GM12873 (cell line): ENCODE measurements around the gene MAP2K7.

Experiments
- CTCF ChIP-seq: IDR thresholded peaks from 2 replicates; pipeline ENCODE4 v1.5.1; 2012; ENCODE audit warnings: low read depth, mild to moderate bottlenecking, moderate library complexity, low read length, control low read depth; ENCODE audit not compliant: insufficient read depth; ENCODE audit errors: missing control alignments

MAP2K7 gene

GRCh38 chr19:7910321-7911161 is 6.9 kb downstream of the MAP2K7 start:
- no peak for TF ChIP-seq CTCF

- TF ChIP-seq CTCF = no peak
These were observed 7.9 kb downstream of the MAP2K7 start for GRCh38 chr19:7911508-7912143.

- TF ChIP-seq CTCF = no peak
These were observed 8.5 kb downstream of the MAP2K7 start for GRCh38 chr19:7912144-7912696.

GRCh38 chr19:7912697-7913564 is 9.3 kb downstream of the MAP2K7 start:
- TF ChIP-seq CTCF = no peak

GRCh38 chr19:7913652-7914051 is 10.0 kb downstream of the MAP2K7 start:
- TF ChIP-seq CTCF = no peak

GRCh38 chr19:7914099-7914498 is 10.4 kb downstream of the MAP2K7 start:
- TF ChIP-seq CTCF = no peak
